Endodermal cell (in vitro differentiated cells): ENCODE measurements around the gene PARM1. TPM values are rescaled to one million over a fixed set of nuclear protein-coding genes. Genes with fewer than 3 reads are reported as not detected.
A peak's percentile ranks its signal among the peaks of the same experiment; 100 is the strongest.

Source experiments
- DNase-seq: peaks from one replicate; pipeline ENCODE4 v3.0.0-alpha.2; 2017
- H3K27ac ChIP-seq: 2 replicates; pipeline ENCODE4 v1.5.1; 2013; ENCODE audit warnings: mild to moderate bottlenecking, low read depth, low read length, moderate library complexity
- H3K27me3 ChIP-seq: 2 replicates; pipeline ENCODE4 v1.6.1; 2013; ENCODE audit warnings: mild to moderate bottlenecking, low read length, moderate library complexity; ENCODE audit not compliant: insufficient read depth, control insufficient read depth, poor library complexity, severe bottlenecking
- H3K36me3 ChIP-seq: 2 replicates; pipeline ENCODE4 v1.7.0; 2013; ENCODE audit warnings: mild to moderate bottlenecking, low read length, moderate library complexity; ENCODE audit not compliant: control insufficient read depth, insufficient read depth
- H3K4me1 ChIP-seq: one replicate; pipeline ENCODE4 v1.7.0; 2013; ENCODE audit warnings: low read length; ENCODE audit not compliant: control insufficient read depth, insufficient read depth
- H3K4me3 ChIP-seq: 2 replicates; pipeline ENCODE4 v1.5.1; 2013; ENCODE audit warnings: mild to moderate bottlenecking, low read length, moderate library complexity
- H3K9ac ChIP-seq: 2 replicates; pipeline ENCODE4 v1.6.1; 2013; ENCODE audit warnings: mild to moderate bottlenecking, low read length, moderate library complexity; ENCODE audit not compliant: poor library complexity, severe bottlenecking; ENCODE audit errors: extremely low read depth
- H3K9me3 ChIP-seq: 2 replicates; pipeline ENCODE4 v1.6.1; 2013; ENCODE audit warnings: mild to moderate bottlenecking, low read length, moderate library complexity; ENCODE audit not compliant: control insufficient read depth
- H3K27ac Mint-ChIP-seq: 2 replicates; pipeline ENCODE4 v1.8.0; 2020; ENCODE audit warnings: mixed read lengths
- H3K27me3 Mint-ChIP-seq: 2 replicates; pipeline ENCODE4 v1.8.0; 2021; ENCODE audit warnings: mild to moderate bottlenecking, mixed read lengths; ENCODE audit not compliant: insufficient read depth
- H3K36me3 Mint-ChIP-seq: 2 replicates; pipeline ENCODE4 v1.8.0; 2020; ENCODE audit warnings: low read depth, mixed read lengths
- H3K4me1 Mint-ChIP-seq: 2 replicates; pipeline ENCODE4 v1.8.0; 2020; ENCODE audit warnings: mixed read lengths
- H3K4me3 Mint-ChIP-seq: 2 replicates; pipeline ENCODE4 v1.8.0; 2020; ENCODE audit warnings: mild to moderate bottlenecking, moderate library complexity, mixed read lengths
- H3K9me3 Mint-ChIP-seq: 2 replicates; pipeline ENCODE4 v1.8.0; 2020; ENCODE audit warnings: mild to moderate bottlenecking, mixed read lengths
- CTCF ChIP-seq: fragments of 200-600 bp; sonication (generic); conservative IDR thresholded peaks from 2 replicates; pipeline ENCODE4 v1.5.0; 2021; ENCODE audit warnings: antibody characterized with exemption, mild to moderate bottlenecking
- WGBS, 2 experiments: methylation state at CpG; one replicate each; pipeline versions ENCODE4 v1.1.5 to v1.1.7; 2013; ENCODE audit warnings: missing lambda C conversion rate in 2 of 2, mixed read lengths in 1 of 2; ENCODE audit not compliant: insufficient coverage in 1 of 2, insufficient read length in 1 of 2; 5-methylcytosine and 5-hydroxymethylcytosine counted together
- long read RNA-seq, 4 experiments: library from polyadenylated mRNA in 2 of 4; library from RNA in 1 of 4; library from capped mRNA in 1 of 4; stranded (forward) in 3 of 4; unstranded in 1 of 4; transcript quantifications; one replicate each; pipeline ENCODE4 v2.0.0, GENCODE V29; 2020 to 2021; ENCODE audit warnings: inconsistent platforms in 1 of 4
- polyA plus RNA-seq, 2 experiments: library from polyadenylated mRNA; stranded (reverse); fragments of 50-300 nt; gene quantifications; one replicate each; pipeline ENCODE4 v1.2.3, GENCODE V29; 2013
- total RNA-seq, 2 donors: library from RNA; stranded (reverse); fragmentation: NEBNext Ultra II Directional in 1 of 2; extraction: Animal tissue kit (Norgen Biotek cat#: 25700) in 1 of 2; gene quantifications; 2 replicates in 1 of 2; 3 replicates in 1 of 2; pipeline ENCODE4 v1.2.1, GENCODE V29; 2021

PARM1 gene
- total RNA-seq, result 1 to 10 TPM in 1 of 2 donors, under 1 TPM in 1; 0.13 to 1.1 TPM
- 7.4 TPM for polyA plus RNA-seq (2013, experiment 1 of 2)
- polyA plus RNA-seq (2013, experiment 2 of 2), result 7.0 TPM
- long read RNA-seq, experiment 1, result 0 reads
- long read RNA-seq, experiment 2, full-length matches to known transcripts, result 2 of 2 reads
- long read RNA-seq, experiment 2, partial matches to known transcripts, result 0 of 2 reads
- long read RNA-seq, experiment 2, other reads (novel, unspliced or antisense), result 0 of 2 reads
- long read RNA-seq, experiment 3, full-length matches to known transcripts, result 6 of 10 reads
- long read RNA-seq, experiment 3, partial matches to known transcripts, result 2 of 10 reads
- long read RNA-seq, experiment 3, other reads (novel, unspliced or antisense), result 2 of 10 reads
- long read RNA-seq, experiment 4, result 0 reads

GRCh38 chr4:74932832-74933561 lies at the start of gene PARM1:
PARM1 (plus strand) TSS chr4:74933116; CDS start chr4:74933328, 212 bp downstream.
- peak within 1 kb of the TSS; percentile 65 for H3K4me3 Mint-ChIP-seq
- peak within 1 kb of the TSS; percentile 72 for H3K4me3 ChIP-seq
- 0 to 1% methylated on average over 19 to 64 of the region's 64 CpGs for WGBS, 2 experiments
- H3K27me3 ChIP-seq, result peaks cover 52% of the 10 kb centered on the region
- peaks cover 2% of the 10 kb centered on the region for H3K4me1 ChIP-seq
- peak; percentile 86 for TF ChIP-seq CTCF
- peaks cover 54% of the 10 kb centered on the region for H3K27me3 Mint-ChIP-seq
- no peak within 1 kb of the TSS for H3K27ac ChIP-seq
- no peaks in the 10 kb centered on the region for H3K9me3 Mint-ChIP-seq
- H3K27ac Mint-ChIP-seq, result no peak within 1 kb of the TSS
- no peaks in the 10 kb centered on the region for H3K9me3 ChIP-seq
- no peaks in the 10 kb centered on the region for H3K36me3 Mint-ChIP-seq
- H3K36me3 ChIP-seq, result no peaks in the 10 kb centered on the region
- DNase-seq, result peak; percentile 97
- H3K4me1 Mint-ChIP-seq, result peaks cover 12% of the 10 kb centered on the region
- no peak within 1 kb of the TSS for H3K9ac ChIP-seq

- WGBS, 2 experiments, result 84 to 88% methylated on average over 1 to 2 of the region's 2 CpGs
- H3K4me1 Mint-ChIP-seq, result peaks cover 11% of the 10 kb centered on the region
- no peak for TF ChIP-seq CTCF
Observed at GRCh38 chr4:74884266-74884665, 48.6 kb upstream of the PARM1 start.

GRCh38 chr4:74886484-74886883 lies 46.4 kb upstream of the PARM1 start:
- WGBS, 2 experiments, result 88 to 100% methylated on average over 1 to 4 of the region's 4 CpGs
- H3K9ac ChIP-seq, result no peak overlapping the region
- TF ChIP-seq CTCF, result no peak
- H3K4me1 Mint-ChIP-seq, result peaks cover 5% of the 10 kb centered on the region
- peaks cover 2% of the 10 kb centered on the region for H3K27me3 Mint-ChIP-seq
- no peak overlapping the region for H3K4me3 ChIP-seq
- no peak overlapping the region for H3K4me3 Mint-ChIP-seq
- no peaks in the 10 kb centered on the region for H3K36me3 ChIP-seq
- H3K9me3 ChIP-seq, result no peaks in the 10 kb centered on the region
- H3K9me3 Mint-ChIP-seq, result no peaks in the 10 kb centered on the region
- H3K4me1 ChIP-seq, result no peaks in the 10 kb centered on the region
- no peaks in the 10 kb centered on the region for H3K36me3 Mint-ChIP-seq
- no peaks in the 10 kb centered on the region for H3K27me3 ChIP-seq
- no peak for DNase-seq
- H3K27ac Mint-ChIP-seq, result no peak overlapping the region
- H3K27ac ChIP-seq, result no peak overlapping the region

More at GRCh38 chr4:74884266-74884665, 48.6 kb upstream of the PARM1 start:
- Histone ChIP-seq H3K36me3 (no peaks in the 10 kb centered on the region), H3K4me3 (no peak overlapping the region), H3K4me1 (no peaks in the 10 kb centered on the region), H3K27me3 (no peaks in the 10 kb centered on the region), H3K27ac (no peak overlapping the region), H3K9me3 (no peaks in the 10 kb centered on the region), H3K9ac (no peak overlapping the region)
- Mint-ChIP-seq H3K36me3 (no peaks in the 10 kb centered on the region), H3K9me3 (no peaks in the 10 kb centered on the region), H3K4me3 (no peak overlapping the region), H3K27me3 (no peaks in the 10 kb centered on the region), H3K27ac (no peak overlapping the region)
- DNase-seq, result no peak
